Measurements from ENCODE around the gene MRPL42. TPM values are rescaled to one million over a fixed set of nuclear protein-coding genes. Genes with fewer than 3 reads are reported as not detected.

The MRPL42 gene
- total and polyA plus RNA-seq, 2 donors, result 38.2 to 72.7 TPM

DNA sequence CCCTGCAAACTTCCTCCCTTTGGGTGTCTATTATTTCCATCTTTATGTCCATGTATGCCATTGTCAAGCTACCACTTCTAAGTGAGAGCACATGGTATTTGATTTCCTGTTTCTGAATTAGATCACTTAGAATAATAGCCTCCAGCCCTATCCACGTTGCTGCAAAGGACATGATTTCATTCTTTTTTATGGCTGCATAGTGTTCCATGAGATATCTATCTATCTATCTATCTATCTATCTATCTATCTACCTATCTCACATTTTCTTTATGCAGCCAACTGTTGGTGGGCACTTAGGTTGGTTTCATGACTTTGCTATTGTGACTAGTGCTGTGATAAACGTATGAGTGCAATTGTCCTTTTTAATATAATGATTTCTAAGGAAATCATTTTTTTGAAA is 11.2 kb upstream of the MRPL42 start:
- DNase-seq (ENCODE audit: low read depth in 6 of 9, low spot score in 9 of 9), result no peak
- H3K36me3 ChIP-seq (ENCODE audit: control insufficient read depth in 2 of 2, insufficient read depth in 2 of 2, low read length in 1 of 2), result no peaks in the 10 kb centered on the region
- 88% methylated on average over 2 of the region's 2 CpGs for WGBS
- no peaks in the 10 kb centered on the region for H3K27me3 ChIP-seq (ENCODE audit: control insufficient read depth in 2 of 2, insufficient read depth in 1 of 2, low read length in 1 of 2)
- H3K9me3 ChIP-seq (ENCODE audit: control insufficient read depth in 2 of 2, insufficient read depth in 1 of 2, low read length in 1 of 2), result no peaks in the 10 kb centered on the region
- peaks cover 0 to 3% of the 10 kb centered on the region in 2 donors for H3K4me1 ChIP-seq (ENCODE audit: control insufficient read depth in 2 of 2, insufficient read depth in 2 of 2, low read length in 2 of 2)
- no peak overlapping the region for H3K4me3 ChIP-seq (ENCODE audit: low read length in 2 of 2)
- no peak overlapping the region for H3K27ac ChIP-seq (ENCODE audit: low read depth in 1 of 2, low read length in 1 of 2)

DNA sequence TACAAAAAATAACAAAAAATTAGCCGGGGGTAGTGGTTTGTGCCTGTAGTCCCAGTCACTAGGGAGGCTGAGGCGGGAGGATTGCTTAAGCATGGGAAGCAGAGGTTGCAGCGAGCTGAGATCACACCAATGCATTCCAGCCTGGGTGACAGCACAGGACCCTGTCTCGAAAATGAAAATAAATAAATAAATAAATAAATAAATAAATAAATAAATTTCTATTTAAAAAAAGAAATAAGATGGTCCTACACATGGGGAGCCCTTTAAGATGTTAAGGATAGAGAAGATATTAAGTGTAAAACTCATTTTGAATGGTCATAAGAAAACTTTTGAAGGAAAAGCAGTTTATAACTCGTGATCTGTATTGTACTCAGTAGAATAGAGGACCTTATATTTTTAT is 8.2 kb upstream of the MRPL42 start:
- Histone ChIP-seq H3K4me3 (ENCODE audit: low read length in 2 of 2) (no peak overlapping the region), H3K9me3 (ENCODE audit: control insufficient read depth in 2 of 2, insufficient read depth in 1 of 2, low read length in 1 of 2) (no peaks in the 10 kb centered on the region), H3K4me1 (ENCODE audit: control insufficient read depth in 2 of 2, insufficient read depth in 2 of 2, low read length in 2 of 2) (peaks cover 0 to 3% of the 10 kb centered on the region in 2 donors), H3K36me3 (ENCODE audit: control insufficient read depth in 2 of 2, insufficient read depth in 2 of 2, low read length in 1 of 2) (no peaks in the 10 kb centered on the region), H3K27me3 (ENCODE audit: control insufficient read depth in 2 of 2, insufficient read depth in 1 of 2, low read length in 1 of 2) (no peaks in the 10 kb centered on the region), H3K27ac (ENCODE audit: low read depth in 1 of 2, low read length in 1 of 2) (no peak overlapping the region)
- DNase-seq (ENCODE audit: low read depth in 6 of 9, low spot score in 9 of 9), result no peak
- 96% methylated on average over 5 of the region's 5 CpGs for WGBS

DNA sequence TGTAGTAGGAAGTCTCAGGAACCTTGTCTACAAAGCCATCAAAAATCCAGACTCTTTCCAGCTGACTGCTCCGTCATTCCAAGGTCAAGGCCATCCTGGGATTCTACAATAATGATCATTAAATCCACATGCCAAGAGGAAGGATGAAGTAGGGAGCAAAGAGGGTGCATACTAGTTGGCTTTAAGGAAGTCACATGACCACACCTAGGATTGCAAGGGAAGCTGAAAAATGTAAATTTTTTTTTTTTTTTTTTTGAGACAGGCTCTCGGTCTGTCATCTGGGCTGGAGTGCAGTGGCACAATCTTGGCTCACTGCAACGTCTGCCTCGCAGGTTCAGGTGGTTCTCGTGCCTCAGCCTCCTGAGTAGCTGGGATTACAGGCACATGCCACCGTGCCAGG is 7.3 kb upstream of the MRPL42 start:
- WGBS, result 91% methylated on average over 6 of the region's 6 CpGs
- no peak overlapping the region for H3K4me3 ChIP-seq (ENCODE audit: low read length in 2 of 2)
- no peak overlapping the region for H3K27ac ChIP-seq (ENCODE audit: low read depth in 1 of 2, low read length in 1 of 2)
- H3K36me3 ChIP-seq (ENCODE audit: control insufficient read depth in 2 of 2, insufficient read depth in 2 of 2, low read length in 1 of 2), result no peaks in the 10 kb centered on the region
- DNase-seq (ENCODE audit: low read depth in 6 of 9, low spot score in 9 of 9), result no peak
- H3K9me3 ChIP-seq (ENCODE audit: control insufficient read depth in 2 of 2, insufficient read depth in 1 of 2, low read length in 1 of 2), result no peaks in the 10 kb centered on the region
- no peaks in the 10 kb centered on the region for H3K27me3 ChIP-seq (ENCODE audit: control insufficient read depth in 2 of 2, insufficient read depth in 1 of 2, low read length in 1 of 2)
- peaks cover 0 to 3% of the 10 kb centered on the region in 2 donors for H3K4me1 ChIP-seq (ENCODE audit: control insufficient read depth in 2 of 2, insufficient read depth in 2 of 2, low read length in 2 of 2)

DNA sequence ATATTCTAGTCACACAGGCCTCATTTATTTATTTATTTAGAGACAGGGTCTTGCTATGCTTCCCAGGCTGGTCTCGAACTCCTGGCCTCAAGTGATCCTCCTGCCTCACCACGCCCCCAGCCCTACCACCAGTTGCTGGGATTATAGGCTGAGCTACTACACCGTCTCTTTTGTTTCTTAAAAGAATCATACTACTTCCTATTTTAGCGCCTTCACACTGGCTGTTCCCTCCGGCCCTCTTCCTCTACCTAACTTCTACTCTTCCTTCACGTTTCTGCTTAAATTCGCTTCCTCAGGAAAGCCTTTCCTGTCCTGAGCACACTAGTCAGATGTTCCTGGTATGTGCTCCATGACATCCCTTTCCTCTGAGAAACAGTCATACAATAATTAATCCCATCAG is 6.4 kb upstream of the MRPL42 start:
- Histone ChIP-seq H3K4me3 (ENCODE audit: low read length in 2 of 2) (no peak overlapping the region), H3K27me3 (ENCODE audit: control insufficient read depth in 2 of 2, insufficient read depth in 1 of 2, low read length in 1 of 2) (no peaks in the 10 kb centered on the region), H3K4me1 (ENCODE audit: control insufficient read depth in 2 of 2, insufficient read depth in 2 of 2, low read length in 2 of 2) (peaks cover 0 to 3% of the 10 kb centered on the region in 2 donors), H3K36me3 (ENCODE audit: control insufficient read depth in 2 of 2, insufficient read depth in 2 of 2, low read length in 1 of 2) (no peaks in the 10 kb centered on the region), H3K9me3 (ENCODE audit: control insufficient read depth in 2 of 2, insufficient read depth in 1 of 2, low read length in 1 of 2) (no peaks in the 10 kb centered on the region), H3K27ac (ENCODE audit: low read depth in 1 of 2, low read length in 1 of 2) (no peak overlapping the region)
- no peak for DNase-seq (ENCODE audit: low read depth in 6 of 9, low spot score in 9 of 9)
- 91% methylated on average over 7 of the region's 7 CpGs for WGBS

DNA sequence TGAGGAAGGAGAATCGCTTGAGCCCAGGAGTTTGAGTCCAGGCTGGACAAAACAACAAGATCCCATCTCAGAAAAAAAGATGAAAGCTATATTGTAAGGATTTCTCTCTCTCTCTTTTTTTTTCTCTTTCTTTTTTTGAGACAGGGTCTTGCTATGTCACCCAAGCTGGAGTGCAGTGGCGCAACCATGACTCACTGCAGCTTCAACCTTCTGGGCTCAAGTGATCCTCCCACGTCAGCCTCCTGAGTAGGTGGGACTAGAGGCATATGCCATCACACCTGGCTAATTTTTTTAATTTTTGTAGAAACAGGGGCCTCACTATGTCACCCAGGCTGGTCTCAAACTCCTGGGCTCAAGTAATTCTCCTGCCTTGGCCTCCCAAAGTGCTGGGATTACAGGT is 5.8 kb upstream of the MRPL42 start:
- no peak for DNase-seq (ENCODE audit: low read depth in 6 of 9, low spot score in 9 of 9)
- Histone ChIP-seq H3K4me3 (ENCODE audit: low read length in 2 of 2) (no peak overlapping the region), H3K27ac (ENCODE audit: low read depth in 1 of 2, low read length in 1 of 2) (no peak overlapping the region), H3K36me3 (ENCODE audit: control insufficient read depth in 2 of 2, insufficient read depth in 2 of 2, low read length in 1 of 2) (no peaks in the 10 kb centered on the region), H3K4me1 (ENCODE audit: control insufficient read depth in 2 of 2, insufficient read depth in 2 of 2, low read length in 2 of 2) (peaks cover 0 to 3% of the 10 kb centered on the region in 2 donors), H3K27me3 (ENCODE audit: control insufficient read depth in 2 of 2, insufficient read depth in 1 of 2, low read length in 1 of 2) (no peaks in the 10 kb centered on the region), H3K9me3 (ENCODE audit: control insufficient read depth in 2 of 2, insufficient read depth in 1 of 2, low read length in 1 of 2) (no peaks in the 10 kb centered on the region)
- 97% methylated on average over 3 of the region's 3 CpGs for WGBS

DNA sequence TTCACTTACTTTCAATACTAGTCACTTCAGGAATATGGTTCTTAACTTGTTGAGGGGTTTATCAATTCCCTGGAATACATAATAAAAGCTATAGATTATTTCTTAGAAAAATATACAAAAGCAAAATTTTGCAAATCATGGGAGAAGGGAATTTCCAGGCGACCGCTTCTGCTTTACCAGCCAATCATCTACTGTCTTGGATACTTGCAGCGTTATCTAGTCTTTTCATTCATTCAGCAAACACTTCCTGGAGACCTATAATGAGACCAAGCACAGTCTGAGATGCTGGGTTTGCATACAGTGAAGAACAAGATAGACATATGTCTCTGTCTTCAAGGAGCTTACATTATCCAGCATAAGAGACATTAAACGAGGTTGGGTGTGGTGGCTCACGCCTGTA is 1.5 kb upstream of the MRPL42 start:
- 97% methylated on average over 5 of the region's 5 CpGs for WGBS
- H3K36me3 ChIP-seq (ENCODE audit: control insufficient read depth in 2 of 2, insufficient read depth in 2 of 2, low read length in 1 of 2), result peaks cover 4 to 9% of the 10 kb centered on the region in 2 donors
- peaks cover 8 to 10% of the 10 kb centered on the region in 2 donors for H3K4me1 ChIP-seq (ENCODE audit: control insufficient read depth in 2 of 2, insufficient read depth in 2 of 2, low read length in 2 of 2)
- DNase-seq (ENCODE audit: low read depth in 6 of 9, low spot score in 9 of 9), result no peak
- no peak overlapping the region for H3K4me3 ChIP-seq (ENCODE audit: low read length in 2 of 2)
- H3K27me3 ChIP-seq (ENCODE audit: control insufficient read depth in 2 of 2, insufficient read depth in 1 of 2, low read length in 1 of 2), result no peaks in the 10 kb centered on the region
- H3K9me3 ChIP-seq (ENCODE audit: control insufficient read depth in 2 of 2, insufficient read depth in 1 of 2, low read length in 1 of 2), result no peaks in the 10 kb centered on the region
- no peak overlapping the region for H3K27ac ChIP-seq (ENCODE audit: low read depth in 1 of 2, low read length in 1 of 2)

DNA sequence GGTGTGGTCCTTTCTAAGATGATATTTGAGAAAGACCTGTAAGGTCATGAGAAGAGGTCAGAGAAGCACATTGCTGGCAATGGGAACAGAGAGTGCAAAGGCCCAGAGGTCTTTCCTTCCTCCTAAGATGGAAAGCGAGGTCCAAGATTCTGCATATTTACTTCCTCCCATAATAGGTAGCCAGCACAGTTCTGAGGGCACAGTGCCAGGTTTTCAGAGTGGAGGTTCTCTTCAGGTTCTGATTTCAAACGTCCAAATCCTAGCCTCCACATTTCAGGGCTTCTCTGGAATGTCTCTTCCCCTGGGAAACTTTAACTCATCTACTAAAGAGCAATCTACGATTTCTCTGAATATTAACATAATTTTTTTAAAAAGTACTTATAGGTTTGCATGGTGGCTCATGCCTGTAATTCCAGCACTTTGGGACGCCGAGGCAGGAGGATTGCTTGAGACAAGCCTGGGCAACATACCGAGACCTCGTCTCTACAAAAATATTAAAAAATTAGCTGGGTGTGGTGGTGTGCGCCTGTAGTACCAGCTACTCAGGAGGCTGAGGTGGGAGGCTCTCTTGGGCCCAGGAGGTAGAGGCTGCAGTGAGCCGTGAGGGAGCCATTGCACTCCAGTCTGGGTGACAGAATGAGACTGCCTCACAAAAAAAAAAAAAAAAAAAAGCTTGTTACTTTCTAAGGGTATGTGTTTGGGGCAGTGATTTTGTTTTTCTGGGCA is 526 bp upstream of the MRPL42 start:
- Histone ChIP-seq H3K9me3 (ENCODE audit: control insufficient read depth in 2 of 2, insufficient read depth in 1 of 2, low read length in 1 of 2) (no peaks in the 10 kb centered on the region), H3K4me1 (ENCODE audit: control insufficient read depth in 2 of 2, insufficient read depth in 2 of 2, low read length in 2 of 2) (peaks cover 8 to 10% of the 10 kb centered on the region in 2 donors), H3K27me3 (ENCODE audit: control insufficient read depth in 2 of 2, insufficient read depth in 1 of 2, low read length in 1 of 2) (no peaks in the 10 kb centered on the region), H3K27ac (ENCODE audit: low read depth in 1 of 2, low read length in 1 of 2) (no peak overlapping the region), H3K36me3 (ENCODE audit: control insufficient read depth in 2 of 2, insufficient read depth in 2 of 2, low read length in 1 of 2) (peaks cover 4 to 14% of the 10 kb centered on the region in 2 donors), H3K4me3 (ENCODE audit: low read length in 2 of 2) (peak overlapping the region; percentile 80 to 96)
- WGBS, result 98% methylated on average over 9 of the region's 9 CpGs
- DNase-seq (ENCODE audit: low read depth in 6 of 9, low spot score in 9 of 9), result no peak

DNA sequence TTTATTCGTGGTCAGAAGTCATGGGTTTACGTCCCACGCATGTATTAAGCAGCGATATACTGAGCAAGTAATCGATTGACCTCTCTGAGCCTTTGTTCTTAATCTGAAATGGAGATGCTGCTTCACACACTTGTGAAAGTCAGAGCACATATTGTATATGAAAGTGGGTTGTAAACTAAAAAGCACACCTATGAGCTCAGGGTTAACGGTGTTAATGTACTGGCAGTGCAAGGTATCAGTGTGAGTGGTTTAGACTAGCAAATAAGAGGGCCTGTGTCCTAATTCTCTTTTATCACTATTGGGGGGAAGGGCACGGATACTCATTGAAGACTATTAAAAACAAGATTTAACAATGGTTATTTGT is 676 bp downstream of the MRPL42 start:
- Histone ChIP-seq H3K27ac (ENCODE audit: low read depth in 1 of 2, low read length in 1 of 2) (peak overlapping the region; percentile 95 to 96), H3K4me1 (ENCODE audit: control insufficient read depth in 2 of 2, insufficient read depth in 2 of 2, low read length in 2 of 2) (peaks cover 8 to 10% of the 10 kb centered on the region in 2 donors), H3K9me3 (ENCODE audit: control insufficient read depth in 2 of 2, insufficient read depth in 1 of 2, low read length in 1 of 2) (no peaks in the 10 kb centered on the region), H3K27me3 (ENCODE audit: control insufficient read depth in 2 of 2, insufficient read depth in 1 of 2, low read length in 1 of 2) (no peaks in the 10 kb centered on the region), H3K36me3 (ENCODE audit: control insufficient read depth in 2 of 2, insufficient read depth in 2 of 2, low read length in 1 of 2) (peaks cover 4 to 17% of the 10 kb centered on the region in 2 donors), H3K4me3 (ENCODE audit: low read length in 2 of 2) (peak overlapping the region; percentile 80 to 96)
- WGBS, result 14% methylated on average over 7 of the region's 7 CpGs
- DNase-seq (ENCODE audit: low read depth in 6 of 9, low spot score in 9 of 9), result no peak

DNA sequence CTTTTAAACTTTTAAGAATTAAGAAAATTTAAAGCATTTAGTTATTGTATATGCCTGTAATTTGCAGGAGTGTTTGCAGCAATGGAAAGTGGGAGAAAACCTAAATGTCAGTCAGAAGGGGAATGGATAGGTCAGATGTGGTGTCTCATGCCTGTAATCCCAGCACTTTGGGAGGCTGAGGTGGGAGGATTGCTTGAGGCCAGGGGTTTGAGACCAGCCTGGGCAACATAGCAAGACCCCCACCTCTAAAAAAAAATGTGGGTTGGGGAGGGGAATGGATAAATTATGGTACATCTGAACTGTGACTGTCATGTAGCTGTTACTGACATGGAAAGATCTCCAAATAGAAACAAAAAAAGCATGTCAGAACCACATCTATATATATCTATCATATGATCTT is 2.1 kb downstream of the MRPL42 start:
- Histone ChIP-seq H3K4me1 (ENCODE audit: control insufficient read depth in 2 of 2, insufficient read depth in 2 of 2, low read length in 2 of 2) (peaks cover 8 to 10% of the 10 kb centered on the region in 2 donors), H3K27ac (ENCODE audit: low read depth in 1 of 2, low read length in 1 of 2) (no peak overlapping the region), H3K36me3 (ENCODE audit: control insufficient read depth in 2 of 2, insufficient read depth in 2 of 2, low read length in 1 of 2) (peaks cover 8 to 27% of the 10 kb centered on the region in 2 donors), H3K27me3 (ENCODE audit: control insufficient read depth in 2 of 2, insufficient read depth in 1 of 2, low read length in 1 of 2) (no peaks in the 10 kb centered on the region), H3K4me3 (ENCODE audit: low read length in 2 of 2) (no peak overlapping the region), H3K9me3 (ENCODE audit: control insufficient read depth in 2 of 2, insufficient read depth in 1 of 2, low read length in 1 of 2) (no peaks in the 10 kb centered on the region)
- no peak for DNase-seq (ENCODE audit: low read depth in 6 of 9, low spot score in 9 of 9)

All from thymus (tissue), 11 donors.